GM12875 (cell line): ENCODE data around the gene FSCN2.

Experiments used
- H3K4me3 ChIP-seq: one replicate; pipeline ENCODE4 v1.5.1; 2011; ENCODE audit warnings: low read depth, low read length, control low read depth
- TF ChIP-seq, protein P1 (sequence below): IDR thresholded peaks from 2 replicates; pipeline ENCODE4 v1.5.1; 2011; ENCODE audit warnings: low read depth, mild to moderate bottlenecking, control low read depth, inconsistent platforms, low read length, moderate library complexity, borderline replicate concordance; ENCODE audit not compliant: insufficient read depth

FSCN2 gene

GRCh38 chr17:81578561-81579225, 50.5 kb downstream of the FSCN2 start:
- TF ChIP-seq, protein P1, sequence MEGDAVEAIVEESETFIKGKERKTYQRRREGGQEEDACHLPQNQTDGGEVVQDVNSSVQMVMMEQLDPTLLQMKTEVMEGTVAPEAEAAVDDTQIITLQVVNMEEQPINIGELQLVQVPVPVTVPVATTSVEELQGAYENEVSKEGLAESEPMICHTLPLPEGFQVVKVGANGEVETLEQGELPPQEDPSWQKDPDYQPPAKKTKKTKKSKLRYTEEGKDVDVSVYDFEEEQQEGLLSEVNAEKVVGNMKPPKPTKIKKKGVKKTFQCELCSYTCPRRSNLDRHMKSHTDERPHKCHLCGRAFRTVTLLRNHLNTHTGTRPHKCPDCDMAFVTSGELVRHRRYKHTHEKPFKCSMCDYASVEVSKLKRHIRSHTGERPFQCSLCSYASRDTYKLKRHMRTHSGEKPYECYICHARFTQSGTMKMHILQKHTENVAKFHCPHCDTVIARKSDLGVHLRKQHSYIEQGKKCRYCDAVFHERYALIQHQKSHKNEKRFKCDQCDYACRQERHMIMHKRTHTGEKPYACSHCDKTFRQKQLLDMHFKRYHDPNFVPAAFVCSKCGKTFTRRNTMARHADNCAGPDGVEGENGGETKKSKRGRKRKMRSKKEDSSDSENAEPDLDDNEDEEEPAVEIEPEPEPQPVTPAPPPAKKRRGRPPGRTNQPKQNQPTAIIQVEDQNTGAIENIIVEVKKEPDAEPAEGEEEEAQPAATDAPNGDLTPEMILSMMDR, result no peak
- H3K4me3 ChIP-seq, result no peak overlapping the region

GRCh38 chr17:81579298-81579697, 51.1 kb downstream of the FSCN2 start:
- H3K4me3 ChIP-seq, result no peak overlapping the region
- TF ChIP-seq, protein P1, result no peak

- TF ChIP-seq, protein P1, result no peak
- no peak overlapping the region for H3K4me3 ChIP-seq
These were observed 51.7 kb downstream of the FSCN2 start for GRCh38 chr17:81579821-81580321.

- TF ChIP-seq, protein P1, result no peak
These were observed 52.3 kb downstream of the FSCN2 start for GRCh38 chr17:81580481-81580880.

DNA sequence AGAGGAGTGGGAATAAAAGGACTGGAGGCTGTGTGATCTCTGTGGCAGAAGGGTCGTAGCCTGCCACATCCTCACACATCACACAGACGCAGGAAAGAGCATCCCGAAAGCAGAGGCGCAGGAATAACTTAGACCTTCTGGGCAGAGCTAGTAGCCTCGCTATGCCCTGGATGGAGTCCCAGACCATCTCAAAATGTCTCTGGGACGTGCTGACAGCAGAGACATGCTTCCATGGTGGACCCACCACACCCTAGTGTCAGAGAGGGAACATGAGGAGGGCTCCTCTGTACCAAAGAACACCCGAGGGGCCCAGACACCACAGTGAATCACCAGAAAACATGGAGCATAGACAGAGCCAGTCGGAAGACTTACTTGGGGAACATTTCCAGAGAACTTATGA, 53.6 kb downstream of the FSCN2 start:
- TF ChIP-seq, protein P1, result no peak
- H3K4me3 ChIP-seq, result no peak overlapping the region

More at GRCh38 chr17:81580481-81580880, 52.3 kb downstream of the FSCN2 start:
- H3K4me3 ChIP-seq, result no peak overlapping the region

DNA sequence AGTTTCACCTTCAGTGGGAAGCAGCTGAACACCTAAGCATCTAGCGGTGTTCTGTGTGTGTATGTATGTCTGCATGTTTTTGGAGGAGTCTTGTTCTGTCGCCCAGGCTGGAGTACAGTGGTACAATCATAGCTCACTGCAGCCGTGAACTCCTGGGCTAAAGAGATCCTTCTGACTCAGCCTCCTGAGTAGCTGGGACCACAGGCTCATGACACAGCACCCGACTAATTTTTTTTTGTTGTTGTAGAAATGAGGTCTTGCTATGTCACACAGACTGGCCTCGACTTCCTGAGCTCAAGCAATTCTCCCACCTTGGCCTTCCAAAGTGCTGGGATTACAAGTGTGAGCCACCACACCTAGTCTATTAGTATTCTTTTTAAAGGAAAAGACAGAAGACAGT, 54.2 kb downstream of the FSCN2 start:
- H3K4me3 ChIP-seq, result no peak overlapping the region
- TF ChIP-seq, protein P1, result no peak

GRCh38 chr17:81582749-81583148, 54.6 kb downstream of the FSCN2 start:
- TF ChIP-seq, protein P1, result no peak
- H3K4me3 ChIP-seq, result no peak overlapping the region
